Medulla oblongata (tissue), 1 donor: Measurements from ENCODE around the gene CPAMD8.
"Not testable (repeated sequence)": the region's sequence is repeated elsewhere in the genome, so short reads cannot be mapped to it uniquely, and the experiment has no call there.

Experiments used
- DNase-seq: peaks from one replicate; pipeline ENCODE4 v3.0.0-alpha.2; 2015; ENCODE audit errors: extremely low spot score

CPAMD8 gene

DNA sequence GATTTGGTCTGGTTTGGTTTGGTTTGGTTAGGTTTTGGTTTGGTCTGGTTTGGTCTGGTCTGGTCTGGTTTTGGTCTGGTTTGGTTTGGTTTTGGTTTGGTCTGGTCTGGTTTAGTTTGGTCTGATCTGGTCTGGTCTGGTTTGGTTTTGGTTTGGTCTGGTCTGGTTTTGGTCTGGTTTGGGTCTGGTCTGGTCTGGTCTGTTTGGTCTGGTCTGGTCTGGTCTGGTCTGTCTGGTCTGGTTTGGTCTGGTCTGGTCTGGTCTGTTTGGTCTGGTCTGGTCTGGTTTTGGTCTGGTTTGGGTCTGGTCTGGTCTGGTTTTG is 151.7 kb downstream of the CPAMD8 start:
- not testable (repeated sequence) for DNase-seq

DNA sequence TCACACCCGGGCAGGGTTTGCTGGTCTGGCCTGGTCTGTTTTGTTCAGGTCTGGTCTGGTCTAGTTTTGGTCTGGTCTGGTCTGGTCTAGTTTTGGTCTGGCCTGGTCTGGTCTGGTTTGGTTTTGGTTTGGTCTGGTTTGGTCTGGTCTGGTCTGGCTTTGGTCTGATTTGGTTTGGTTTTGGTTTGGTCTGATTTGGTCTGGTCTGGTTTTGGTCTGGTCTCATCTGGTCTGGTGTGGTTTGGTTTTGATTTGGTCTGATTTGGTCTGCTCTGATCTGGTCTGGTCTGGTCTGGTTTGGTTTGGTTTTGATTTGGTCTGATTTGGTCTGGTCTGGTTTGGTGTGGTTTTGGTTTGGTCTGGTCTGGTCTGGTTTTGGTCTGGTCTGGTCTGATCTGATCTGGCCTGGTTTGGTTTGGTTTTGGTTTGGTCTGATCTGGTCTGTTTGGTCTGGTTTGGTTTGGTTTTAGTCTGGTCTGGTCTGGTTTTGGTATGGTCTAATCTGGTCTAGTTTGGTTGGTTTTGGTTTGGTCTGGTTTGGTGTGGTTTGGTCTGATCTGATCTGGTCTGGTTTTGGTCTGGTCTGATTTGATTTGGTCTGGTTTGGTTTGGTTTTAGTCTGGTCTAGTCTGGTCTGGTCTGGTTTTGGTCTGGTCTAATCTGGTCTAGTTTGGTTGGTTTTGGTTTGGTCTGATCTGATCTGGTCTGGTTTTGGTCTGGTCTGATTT is 152.2 kb downstream of the CPAMD8 start:
- DNase-seq = no peak

- DNase-seq = no peak
Measured at GRCh38 chr19:16873594-16873993, 153.0 kb downstream of the CPAMD8 start.

DNA sequence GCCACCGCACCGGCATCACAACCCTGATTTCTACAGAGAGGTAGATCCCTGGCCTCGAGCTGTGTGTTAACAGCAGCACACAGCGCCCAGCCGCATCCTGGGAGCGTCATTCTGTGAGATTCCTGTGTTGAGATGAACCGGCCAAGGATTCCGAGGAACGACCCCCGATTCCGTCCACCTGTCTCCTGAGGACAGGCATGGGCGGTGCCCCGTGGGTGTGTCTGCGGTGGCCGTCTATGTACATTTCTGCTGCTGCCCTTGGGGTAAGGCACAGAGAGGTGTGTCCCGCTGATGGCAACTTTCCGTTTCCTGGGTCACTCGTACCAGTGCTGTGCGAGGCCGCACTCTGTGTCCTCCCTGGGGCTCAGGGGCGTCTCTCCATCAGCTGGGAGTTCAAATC is 153.9 kb downstream of the CPAMD8 start:
- DNase-seq = no peak

- DNase-seq = no peak
Measured at GRCh38 chr19:16871871-16872270, 154.7 kb downstream of the CPAMD8 start.

DNA sequence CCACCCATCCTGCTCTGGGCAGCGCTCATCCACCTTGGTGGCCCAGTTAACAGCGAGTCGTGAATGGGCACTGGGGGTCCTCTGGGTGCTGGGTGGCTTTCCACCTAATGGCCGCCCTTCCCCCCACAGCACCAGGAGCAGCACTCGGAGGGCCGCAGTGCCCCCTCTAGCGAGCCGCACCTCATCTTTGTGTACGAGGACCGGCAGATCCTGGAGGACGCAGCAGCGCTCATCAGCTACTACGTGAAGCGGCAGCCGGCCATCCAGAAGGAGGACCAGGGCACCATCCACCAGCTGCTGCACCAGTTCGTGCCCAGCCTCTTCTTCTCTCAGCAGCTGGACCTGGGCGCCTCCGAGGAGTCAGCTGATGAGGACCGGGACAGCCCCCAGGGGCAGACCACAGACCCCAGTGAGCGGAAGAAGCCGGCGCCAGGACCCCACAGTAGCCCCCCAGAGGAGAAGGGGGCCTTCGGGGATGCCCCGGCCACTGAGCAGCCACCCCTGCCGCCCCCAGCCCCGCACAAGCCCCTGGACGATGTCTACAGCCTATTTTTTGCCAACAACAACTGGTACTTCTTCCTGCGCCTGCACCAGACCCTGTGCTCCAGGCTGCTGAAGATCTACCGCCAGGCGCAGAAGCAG is 157.2 kb downstream of the CPAMD8 start:
- DNase-seq = no peak

DNA sequence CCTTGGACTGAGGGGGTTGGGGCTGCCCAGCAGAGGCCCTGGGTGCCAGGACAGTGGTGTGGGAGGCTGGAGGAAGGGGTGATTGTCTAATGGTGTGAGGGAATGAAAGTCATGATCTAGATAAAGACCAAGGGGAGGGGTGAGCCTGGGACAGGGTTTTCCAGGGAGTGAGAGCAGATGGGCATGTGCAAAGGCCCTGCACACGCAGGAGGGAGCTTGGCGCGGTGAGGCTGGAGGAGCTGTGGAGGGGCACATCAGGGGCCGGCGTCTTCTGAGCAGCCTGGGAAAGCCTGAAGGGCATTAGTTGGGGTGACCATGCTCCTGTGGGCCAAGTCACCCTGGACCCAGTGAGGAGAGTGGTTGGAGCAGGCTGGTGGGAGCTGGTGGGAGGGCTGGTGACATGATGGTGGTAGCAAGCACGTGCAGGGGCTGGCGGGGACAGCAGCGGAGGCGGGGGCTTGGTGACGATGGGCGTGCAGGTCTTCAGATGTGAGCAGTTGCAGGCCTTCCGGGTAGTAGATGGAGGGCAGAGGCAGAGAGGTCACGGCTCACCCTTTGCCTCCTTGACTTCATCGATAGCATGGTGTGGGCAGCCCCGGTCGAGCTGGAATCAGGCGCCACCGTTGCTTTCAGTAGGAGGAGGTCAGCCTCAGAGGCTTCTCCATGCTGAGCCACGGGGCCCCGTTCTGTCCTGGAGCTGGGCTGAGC is 158.0 kb downstream of the CPAMD8 start:
- DNase-seq = no peak

GRCh38 chr19:16867211-16867610 is 159.4 kb downstream of the CPAMD8 start:
- no peak for DNase-seq

DNA sequence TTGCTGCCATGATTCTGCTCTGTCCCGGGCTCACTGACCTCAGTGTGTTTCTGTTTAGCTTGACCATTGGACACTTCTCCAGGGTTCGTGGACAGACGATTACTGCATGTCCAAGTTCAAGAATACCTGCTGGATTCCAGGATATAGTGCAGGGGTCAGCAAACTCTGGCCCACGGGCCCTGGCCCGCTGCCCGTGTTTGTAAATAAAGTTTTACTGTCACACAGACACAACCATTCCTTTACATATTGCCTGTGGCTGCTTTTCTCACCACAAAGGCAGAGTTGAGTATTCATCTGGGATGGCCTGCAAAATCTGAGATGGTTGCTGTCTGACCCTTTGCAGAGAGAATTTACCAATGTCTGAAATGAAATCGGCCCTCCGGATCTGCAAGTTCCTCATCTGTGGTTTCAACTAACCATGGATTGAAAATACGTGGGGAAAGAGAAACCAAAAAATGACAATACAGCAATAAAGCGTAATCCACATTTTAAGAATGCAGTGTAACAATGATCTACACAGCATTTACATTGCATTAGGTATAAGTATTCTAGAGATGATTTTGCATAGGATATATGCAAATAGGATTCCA is 163.7 kb downstream of the CPAMD8 start:
- peak; percentile 14 for DNase-seq

- DNase-seq = no peak
Measured at GRCh38 chr19:16861834-16862233, 164.8 kb downstream of the CPAMD8 start.

DNA sequence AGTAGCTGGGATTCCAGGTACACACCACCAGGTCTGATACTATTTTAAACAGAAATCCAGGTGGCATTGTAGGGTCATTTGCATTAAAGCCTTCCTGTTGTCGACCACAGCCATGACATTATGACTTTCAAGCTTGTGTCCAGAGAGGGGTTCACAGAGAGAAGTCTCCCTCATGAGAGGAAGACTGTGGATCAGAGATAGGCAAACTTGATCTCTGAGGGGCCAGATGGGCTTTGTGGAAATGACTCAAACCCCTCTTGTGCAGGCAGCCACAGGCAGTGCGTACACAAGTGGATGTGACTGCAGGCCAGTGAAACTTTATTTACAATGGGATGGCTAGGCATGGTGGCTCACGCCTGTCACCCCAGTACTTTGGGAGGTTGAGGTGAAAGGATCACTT is 165.6 kb downstream of the CPAMD8 start:
- no peak for DNase-seq

GRCh38 chr19:16860118-16860517 is 166.5 kb downstream of the CPAMD8 start:
- no peak for DNase-seq

DNA sequence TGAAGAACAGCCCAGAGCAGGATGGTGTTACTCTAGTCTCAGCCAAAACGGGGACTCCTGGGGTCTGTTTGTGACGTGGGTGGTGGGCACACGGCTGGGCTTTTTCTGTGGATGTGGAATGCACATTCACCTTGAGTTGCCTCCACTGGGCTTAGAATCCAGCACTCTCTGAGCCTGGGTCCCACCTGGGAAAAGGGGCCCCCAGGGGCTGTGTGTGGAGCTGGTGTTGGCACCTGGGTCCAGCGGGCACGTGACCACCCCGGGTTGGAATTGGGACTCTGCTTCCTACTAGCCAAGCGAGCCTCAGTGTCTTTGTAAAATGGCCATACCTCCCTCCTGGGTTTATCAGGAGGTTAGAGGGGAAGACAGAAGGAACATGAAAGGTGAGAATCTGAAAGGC is 167.0 kb downstream of the CPAMD8 start:
- no peak for DNase-seq

GRCh38 chr19:16856091-16856490 is 170.5 kb downstream of the CPAMD8 start:
- DNase-seq = no peak

DNA sequence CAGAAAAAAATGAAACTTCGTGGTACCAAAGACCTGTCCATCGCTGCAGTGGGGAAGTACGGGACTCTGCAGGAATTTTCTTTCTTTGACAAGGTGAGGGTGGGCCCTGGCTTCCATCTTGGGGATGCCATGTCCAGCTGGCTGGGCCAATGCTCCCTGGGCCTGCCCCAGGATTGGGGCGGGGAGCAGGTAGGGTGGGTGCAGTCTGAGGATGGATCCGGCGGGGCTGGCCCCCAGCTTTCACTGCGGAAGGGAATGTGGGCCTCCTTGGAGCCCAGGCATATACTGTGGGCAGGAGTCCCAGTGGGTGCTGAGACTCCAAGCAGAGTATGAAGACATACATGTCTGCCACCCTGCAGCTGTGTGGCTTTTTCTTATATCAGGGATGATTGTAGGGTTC is 173.5 kb downstream of the CPAMD8 start:
- DNase-seq = no peak

DNA sequence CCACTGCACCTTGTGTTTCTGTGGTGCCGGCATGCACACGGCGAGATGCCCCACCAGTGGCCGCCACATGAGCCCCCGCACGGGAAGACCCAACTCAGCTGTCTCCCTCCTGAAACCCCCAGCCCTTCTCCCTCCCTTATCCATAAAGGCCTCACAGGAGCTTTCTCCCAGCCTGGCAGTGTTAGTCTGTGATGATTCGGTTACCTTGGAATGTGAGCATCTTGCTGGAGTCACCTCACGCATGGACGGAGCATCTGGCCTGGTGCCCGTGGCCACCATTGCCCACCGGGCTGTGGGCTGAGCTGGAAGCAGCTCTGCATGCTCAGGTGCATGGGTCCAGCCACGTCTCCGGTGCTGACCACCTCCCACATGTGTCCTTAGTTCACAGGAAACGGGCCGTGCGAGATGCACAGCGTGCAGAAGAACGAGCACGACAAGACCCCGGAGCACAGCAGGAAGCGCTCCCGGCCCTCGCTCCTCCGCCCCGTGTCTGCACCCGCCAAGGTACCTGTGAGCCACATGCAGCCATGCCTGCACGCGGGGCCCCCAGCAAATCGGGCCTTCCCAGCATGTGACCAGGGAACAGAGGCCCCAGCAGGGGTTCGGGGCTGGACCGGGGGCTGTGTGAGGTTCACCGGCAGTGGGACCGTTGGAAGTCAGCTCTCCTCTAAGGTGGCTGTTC is 175.4 kb downstream of the CPAMD8 start:
- DNase-seq = no peak

- no peak for DNase-seq
Measured at GRCh38 chr19:16850133-16850532, 176.5 kb downstream of the CPAMD8 start.

DNA sequence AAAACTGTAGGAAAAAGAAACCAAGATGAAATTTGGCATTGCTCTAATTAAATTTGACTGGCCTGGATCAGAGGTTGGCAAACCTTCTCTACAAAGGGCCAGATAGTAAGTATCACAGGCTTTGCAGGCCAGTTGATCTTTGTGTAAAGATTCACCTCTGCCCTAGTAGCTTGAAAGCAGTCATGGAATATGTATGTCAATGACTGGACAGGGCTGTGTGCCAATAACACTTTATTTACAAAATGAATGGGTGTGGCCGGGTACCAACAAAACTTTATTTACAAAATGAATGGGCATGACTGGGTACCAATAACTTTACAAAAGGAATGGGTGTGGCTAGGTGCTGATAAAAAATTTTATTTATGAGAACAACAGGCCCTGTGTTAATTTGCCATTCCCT is 177.4 kb downstream of the CPAMD8 start:
- no peak for DNase-seq

DNA sequence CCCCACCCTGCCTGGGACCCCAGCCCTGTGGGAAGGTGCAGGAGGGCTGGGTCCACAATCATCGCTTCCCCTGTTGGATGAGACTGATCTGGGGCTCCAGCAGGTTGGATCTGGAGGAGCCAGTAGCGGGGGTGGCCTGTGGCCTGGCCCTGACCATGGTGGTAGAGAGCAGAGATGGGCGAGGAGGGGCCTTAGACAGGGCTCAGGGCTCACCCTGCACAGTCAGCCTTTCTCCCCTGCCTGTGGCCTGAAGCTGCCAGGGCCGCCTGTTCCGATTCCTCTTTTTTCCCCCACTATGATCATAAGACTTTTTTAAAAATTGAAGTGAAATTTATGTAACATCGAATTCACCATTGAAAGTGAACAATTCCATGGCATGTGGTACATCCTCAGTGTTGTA is 179.2 kb downstream of the CPAMD8 start:
- no peak for DNase-seq

GRCh38 chr19:16846901-16847300 is 179.7 kb downstream of the CPAMD8 start:
- no peak for DNase-seq
